ENCODE data around the gene AVP.

DNA sequence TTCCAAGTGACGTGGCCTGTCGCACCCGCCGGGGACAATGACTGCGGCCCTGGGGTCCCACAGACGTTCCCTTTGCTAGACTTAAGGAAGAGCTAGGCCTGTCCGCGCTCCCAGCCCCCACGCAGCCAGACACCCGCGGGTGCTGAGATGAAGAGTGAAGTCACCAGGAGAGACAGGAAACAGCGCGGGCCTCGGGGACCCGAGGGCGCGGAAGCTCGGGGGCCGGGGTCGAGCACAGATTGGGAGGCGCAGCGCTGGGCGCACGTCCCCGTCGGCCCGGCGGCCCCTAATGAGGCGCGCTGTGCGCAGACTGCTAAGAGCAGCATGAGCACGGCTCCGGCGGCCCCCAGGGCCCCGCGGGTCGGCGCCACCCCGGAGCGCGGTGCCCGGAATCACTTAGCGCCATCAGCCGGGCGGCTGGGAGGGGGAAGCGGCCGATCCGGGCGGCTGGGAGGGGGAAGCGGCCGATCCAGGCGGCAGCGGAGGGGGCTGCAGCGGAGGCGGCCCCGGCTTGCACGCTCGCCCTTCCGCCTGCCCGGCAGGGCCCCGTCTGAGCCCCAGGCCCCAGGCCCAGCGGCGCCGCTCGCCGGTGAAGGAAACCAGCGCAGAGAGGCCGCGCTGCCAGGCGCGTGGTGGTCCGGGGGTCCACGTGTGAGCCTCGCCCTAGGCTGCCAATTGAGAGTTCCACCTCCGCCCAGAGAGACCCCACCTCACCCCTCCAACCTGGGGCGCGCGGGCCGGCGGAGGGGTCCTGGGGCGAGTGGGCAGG is 8.3 kb upstream of the AVP start:
- TF ChIP-seq CTCF (conservative IDR thresholded peaks at IDR 0.05; ENCODE audit: low read length) (no peak), EZH2phosphoT487 (IDR thresholded peaks at IDR 0.05; ENCODE audit: borderline replicate concordance, low read depth, low read length) (no peak)

Data from OCI-LY7 (cell line).